ENCODE measurements around the gene THOC2. TPM values are rescaled to one million over a fixed set of nuclear protein-coding genes. Genes with fewer than 3 reads are reported as not detected.
"Not testable (repeated sequence)": the region's sequence is repeated elsewhere in the genome, so short reads cannot be mapped to it uniquely, and the experiment has no call there.

The THOC2 gene
- total RNA-seq, 1 donor from 2014 or later: 27.4 TPM

DNA sequence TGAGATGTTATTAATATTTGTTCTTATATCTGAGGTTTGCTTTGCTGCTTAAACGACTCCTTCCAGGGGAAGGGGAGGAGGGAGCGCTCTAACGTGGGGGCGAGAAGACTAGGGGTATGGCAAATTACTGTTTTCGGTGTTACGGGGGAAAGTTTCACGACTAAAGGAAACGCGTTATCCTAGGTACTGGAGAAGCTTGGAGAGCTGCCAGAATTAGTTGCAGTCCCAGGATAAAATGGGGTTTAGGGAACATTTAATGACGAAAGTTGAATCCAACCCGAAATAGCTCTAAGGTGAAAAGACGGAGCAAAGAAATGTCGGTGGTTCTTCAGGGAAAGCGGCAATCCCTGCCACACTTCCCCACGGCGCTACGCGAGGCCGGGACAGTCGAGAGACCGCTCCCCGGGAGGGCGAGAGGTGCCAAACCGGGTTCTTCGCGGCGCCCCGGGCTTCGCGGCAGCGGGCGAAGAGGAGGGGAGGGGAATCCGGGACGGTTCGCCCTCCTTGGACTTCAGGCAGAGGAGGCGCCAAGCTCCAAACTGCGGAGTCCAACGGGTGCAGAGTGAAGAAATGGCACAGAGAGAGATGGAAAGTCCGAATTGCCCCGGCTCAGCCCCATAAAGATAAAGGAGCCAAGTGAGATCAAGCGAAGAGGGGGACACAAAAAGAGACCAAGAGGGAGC, 724 bp downstream of the THOC2 start:
- intact Hi-C loops (cut with micrococcal nuclease): no loop called here
- Histone ChIP-seq H3K9me3 (replicated peaks) (no peaks in the 10 kb centered on the region), H3K4me1 (peaks cover 34% of the 10 kb centered on the region), H3K27me3 (ENCODE audit: low read depth) (no peaks in the 10 kb centered on the region), H3K27ac (replicated peaks) (peak overlapping the region; percentile 86), H3K4me3 (peak overlapping the region; percentile 87), H3K36me3 (no peaks in the 10 kb centered on the region)
- DNase-seq: no peak
- no peak for TF ChIP-seq CTCF (IDR thresholded peaks at IDR 0.05; ENCODE audit: borderline replicate concordance)

DNA sequence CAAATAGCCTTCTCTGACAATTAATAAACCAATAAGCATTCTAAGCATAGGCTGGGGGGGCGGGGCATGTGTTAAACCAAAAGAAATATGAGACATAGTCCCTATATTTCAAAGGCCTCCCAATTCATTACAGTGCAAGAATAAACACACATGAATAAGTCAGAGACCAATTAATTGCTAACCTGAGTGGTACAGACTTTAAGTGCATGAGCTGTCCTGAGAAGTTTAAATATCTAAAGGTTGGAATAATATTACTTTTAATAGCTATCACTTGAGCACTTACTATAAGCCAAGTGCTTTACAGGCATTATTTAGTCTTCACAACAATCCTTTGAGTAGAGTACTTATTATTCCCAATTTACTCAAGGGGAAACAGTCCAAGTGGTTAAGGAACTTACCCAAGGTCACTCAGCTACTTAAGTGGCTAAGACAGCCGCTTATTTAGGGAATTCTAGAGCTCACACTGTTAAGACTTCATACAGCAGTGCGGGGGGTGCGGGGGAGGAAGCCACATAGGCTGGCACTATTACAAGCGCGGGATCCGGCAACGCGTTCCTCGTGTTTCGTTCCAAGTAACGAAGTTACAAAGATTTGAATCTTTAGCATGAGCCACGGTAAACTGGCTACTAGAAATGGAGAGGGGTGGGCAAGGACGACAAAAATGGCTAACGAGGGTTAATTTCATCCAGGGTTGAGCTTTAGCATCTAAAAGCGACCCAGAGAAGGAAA, 1.4 kb downstream of the THOC2 start:
- Histone ChIP-seq H3K4me1 (peaks cover 34% of the 10 kb centered on the region), H3K27ac (replicated peaks) (peak overlapping the region; percentile 86), H3K36me3 (no peaks in the 10 kb centered on the region), H3K4me3 (peak overlapping the region; percentile 87), H3K9me3 (replicated peaks) (no peaks in the 10 kb centered on the region), H3K27me3 (ENCODE audit: low read depth) (no peaks in the 10 kb centered on the region)
- intact Hi-C loops (cut with micrococcal nuclease): no loop called here
- no peak for TF ChIP-seq CTCF (IDR thresholded peaks at IDR 0.05; ENCODE audit: borderline replicate concordance)
- no peak for DNase-seq

DNA sequence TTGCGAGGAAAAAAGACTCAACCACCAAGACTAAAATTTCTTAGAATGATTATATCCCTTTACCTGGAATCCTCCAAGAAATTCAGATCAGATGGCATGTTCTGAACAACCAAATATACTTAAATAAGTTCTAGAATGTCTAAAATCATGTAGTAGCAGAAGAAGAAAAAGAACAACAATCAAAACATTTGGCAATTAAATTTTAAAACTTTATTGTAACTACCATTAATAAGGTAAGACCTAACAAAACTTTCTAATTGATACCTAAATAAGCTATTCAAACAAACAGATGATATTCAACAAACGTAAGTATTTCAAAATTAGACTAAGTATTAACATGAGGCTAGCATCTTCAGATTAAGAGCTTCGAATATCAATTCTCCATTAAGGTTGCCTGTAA, 4.3 kb downstream of the THOC2 start:
- no peak for DNase-seq
- intact Hi-C loops (cut with micrococcal nuclease): no loop called here
- H3K27me3 ChIP-seq (ENCODE audit: low read depth): no peaks in the 10 kb centered on the region
- no peak for TF ChIP-seq CTCF (IDR thresholded peaks at IDR 0.05; ENCODE audit: borderline replicate concordance)
- H3K4me3 ChIP-seq: no peak overlapping the region
- peaks cover 34% of the 10 kb centered on the region for H3K4me1 ChIP-seq
- no peaks in the 10 kb centered on the region for H3K36me3 ChIP-seq
- H3K27ac ChIP-seq (replicated peaks): no peak overlapping the region
- no peaks in the 10 kb centered on the region for H3K9me3 ChIP-seq (replicated peaks)

- peaks cover 34% of the 10 kb centered on the region for H3K4me1 ChIP-seq
- H3K9me3 ChIP-seq (replicated peaks): no peaks in the 10 kb centered on the region
- H3K27me3 ChIP-seq (ENCODE audit: low read depth): no peaks in the 10 kb centered on the region
- H3K27ac ChIP-seq (replicated peaks): no peak overlapping the region
- TF ChIP-seq CTCF (IDR thresholded peaks at IDR 0.05; ENCODE audit: borderline replicate concordance): no peak
- DNase-seq: no peak
- no peaks in the 10 kb centered on the region for H3K36me3 ChIP-seq
- intact Hi-C loops (cut with micrococcal nuclease): no loop called here
- H3K4me3 ChIP-seq: no peak overlapping the region
Measured at GRCh38 chrX:123728016-123728415, 4.8 kb downstream of the THOC2 start.

DNA sequence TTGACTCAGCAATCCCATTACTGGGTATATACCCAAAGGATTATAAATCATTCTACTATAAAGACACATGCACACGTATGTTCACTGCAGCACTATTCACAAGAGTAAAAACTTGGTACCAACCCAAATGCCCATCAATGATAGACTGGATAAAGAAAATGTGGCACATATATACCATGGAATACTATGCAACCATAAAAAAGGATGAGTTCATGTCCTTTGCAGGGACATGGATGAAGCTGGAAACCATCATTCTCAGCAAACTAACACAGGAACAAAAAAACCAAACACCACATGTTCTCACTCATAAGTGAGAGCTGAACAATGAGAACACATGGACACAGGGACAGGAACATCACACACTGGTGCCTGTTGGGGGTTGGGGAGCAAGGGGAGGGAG, 10.7 kb downstream of the THOC2 start:
- H3K9me3 ChIP-seq (replicated peaks); H3K4me1 ChIP-seq; H3K27ac ChIP-seq (replicated peaks); intact Hi-C loops (cut with micrococcal nuclease); H3K4me3 ChIP-seq; H3K36me3 ChIP-seq; H3K27me3 ChIP-seq (ENCODE audit: low read depth); DNase-seq: not testable (repeated sequence)

- no peaks in the 10 kb centered on the region for H3K27me3 ChIP-seq (ENCODE audit: low read depth)
- DNase-seq: no peak
- H3K36me3 ChIP-seq: no peaks in the 10 kb centered on the region
- TF ChIP-seq CTCF (IDR thresholded peaks at IDR 0.05; ENCODE audit: borderline replicate concordance): no peak
- H3K4me1 ChIP-seq: no peaks in the 10 kb centered on the region
- no peaks in the 10 kb centered on the region for H3K9me3 ChIP-seq (replicated peaks)
- H3K27ac ChIP-seq (replicated peaks): no peak overlapping the region
- intact Hi-C loops (cut with micrococcal nuclease): no loop called here
- no peak overlapping the region for H3K4me3 ChIP-seq
Measured at GRCh38 chrX:123720486-123720885, 12.4 kb downstream of the THOC2 start.
